NCI-H460 (cell line): ENCODE measurements around the gene RPH3AL. TPM values are rescaled to one million over a fixed set of nuclear protein-coding genes. Genes with fewer than 3 reads are reported as not detected.

Experiments used
- DNase-seq: peaks from one replicate; pipeline ENCODE4 v3.0.0-alpha.2; 2016; ENCODE audit warnings: low read depth; ENCODE audit errors: extremely low read depth
- total RNA-seq: library from RNA; depleted of rRNA; stranded (reverse); fragments of >200 nt; shearing (Covaris generic); gene quantifications from 2 replicates; pipeline ENCODE4 v1.2.3, GENCODE V29; 2014

The RPH3AL gene
- total RNA-seq, 1 experiment from 2014 or later: 34.8 TPM

- no peak for DNase-seq
These were observed 49.4 kb downstream of the RPH3AL start for GRCh38 chr17:303168-303567.

- DNase-seq: no peak
These were observed 50.3 kb downstream of the RPH3AL start for GRCh38 chr17:302300-302698.

- DNase-seq: no peak
These were observed 50.8 kb downstream of the RPH3AL start for GRCh38 chr17:301681-302299.

- no peak for DNase-seq
These were observed 51.7 kb downstream of the RPH3AL start for GRCh38 chr17:300881-301280.

GRCh38 chr17:299546-299945 is 53.1 kb downstream of the RPH3AL start:
- DNase-seq: no peak

GRCh38 chr17:298791-299450 is 53.7 kb downstream of the RPH3AL start:
- DNase-seq: no peak

GRCh38 chr17:297758-298157 is 54.8 kb downstream of the RPH3AL start:
- DNase-seq: no peak

- DNase-seq: no peak
These were observed 55.5 kb downstream of the RPH3AL start for GRCh38 chr17:296906-297690.

- DNase-seq: no peak
These were observed 56.2 kb downstream of the RPH3AL start for GRCh38 chr17:296379-296778.

- DNase-seq: no peak
These were observed 59.9 kb downstream of the RPH3AL start for GRCh38 chr17:292531-293382.

GRCh38 chr17:292016-292415 is 60.6 kb downstream of the RPH3AL start:
- DNase-seq: no peak

- no peak for DNase-seq
These were observed 61.0 kb downstream of the RPH3AL start for GRCh38 chr17:291587-291986.

GRCh38 chr17:290626-291025 is 62.0 kb downstream of the RPH3AL start:
- no peak for DNase-seq

GRCh38 chr17:290121-290521 is 62.5 kb downstream of the RPH3AL start:
- DNase-seq: no peak

GRCh38 chr17:289409-289808 is 63.2 kb downstream of the RPH3AL start:
- DNase-seq: no peak

- no peak for DNase-seq
These were observed 63.7 kb downstream of the RPH3AL start for GRCh38 chr17:288802-289356.

- DNase-seq: no peak
These were observed 66.0 kb downstream of the RPH3AL start for GRCh38 chr17:286571-286970.

GRCh38 chr17:285751-286422 is 66.7 kb downstream of the RPH3AL start:
- DNase-seq: no peak

- no peak for DNase-seq
These were observed 67.8 kb downstream of the RPH3AL start for GRCh38 chr17:284676-285355.
